Kidney (tissue), 14 donors: ENCODE data around the gene MRPS34. TPM values are rescaled to one million over a fixed set of nuclear protein-coding genes. Genes with fewer than 3 reads are reported as not detected.

Source experiments
- DNase-seq, 5 donors: peaks; one replicate each; pipeline ENCODE4 v3.0.0-alpha.2; 2013 to 2020
- FAIRE-seq: peaks from 2 replicates; lab custom pipeline; 2012; peaks lifted over from hg19 to GRCh38; lab: Jason Lieb, UNC
- H3K27ac ChIP-seq, 2 donors: one replicate each; pipeline ENCODE4 v1.7.0; 2013; ENCODE audit warnings: low read depth in 2 of 2, low read length in 2 of 2, inconsistent platforms in 1 of 2
- H3K27me3 ChIP-seq: one replicate; pipeline ENCODE4 v1.7.1; 2013; ENCODE audit warnings: low read length, inconsistent platforms; ENCODE audit not compliant: control insufficient read depth, insufficient read depth
- H3K36me3 ChIP-seq, 3 donors: one replicate each; pipeline versions ENCODE4 v1.7.0 to v1.7.1; 2013; ENCODE audit warnings: low read length in 3 of 3, control low read depth in 1 of 3, inconsistent platforms in 1 of 3; ENCODE audit not compliant: insufficient read depth in 3 of 3, control insufficient read depth in 2 of 3
- H3K4me1 ChIP-seq, 3 donors: one replicate each; pipeline versions ENCODE4 v1.7.0 to v1.7.1; 2013; ENCODE audit warnings: low read length in 3 of 3, inconsistent platforms in 1 of 3, low read depth in 1 of 3; ENCODE audit not compliant: control insufficient read depth in 2 of 3, insufficient read depth in 2 of 3
- H3K4me3 ChIP-seq, 3 donors: one replicate each; pipeline versions ENCODE4 v1.7.0 to v1.8.1; 2013; ENCODE audit warnings: low read length in 3 of 3, control low read depth in 1 of 3, inconsistent platforms in 1 of 3
- H3K9ac ChIP-seq, 3 donors: one replicate each; pipeline versions ENCODE4 v1.7.0 to v1.7.1; 2013; ENCODE audit warnings: low read length in 3 of 3, control low read depth in 1 of 3, inconsistent platforms in 1 of 3
- H3K9me3 ChIP-seq, 3 donors: one replicate each; pipeline versions ENCODE4 v1.7.0 to v1.7.1; 2013; ENCODE audit warnings: low read length in 3 of 3, control low read depth in 1 of 3, inconsistent platforms in 1 of 3; ENCODE audit not compliant: control insufficient read depth in 2 of 3, insufficient read depth in 1 of 3
- intact Hi-C: fragments of 100-400 bp; cut with DNase I; formaldehyde crosslinking; loops from one replicate; pipeline ENCODE4 v1.11.1; 2022
- polyA plus RNA-seq: library from polyadenylated mRNA; stranded (reverse); fragments of 350-450 nt; fragmentation: Illumina TruSeq; extraction: RNeasy Lipid Tissue Mini Kit (QIAGEN cat#74804); gene quantifications from one replicate; pipeline ENCODE4 v1.2.3, GENCODE V29; 2014; ENCODE audit warnings: low read depth, low replicate concordance; ENCODE audit not compliant: insufficient read depth
- total RNA-seq: library from RNA; stranded (reverse); fragmentation: NEBNext Ultra II Directional; extraction: Animal tissue kit (Norgen Biotek cat#: 25700); gene quantifications from one replicate; pipeline ENCODE4 v1.2.1, GENCODE V29; 2021
- TF ChIP-seq, protein P1 (sequence below): IDR thresholded peaks from 3 replicates; pipeline ENCODE4 v1.5.1; 2012; ENCODE audit warnings: mild to moderate bottlenecking, moderate library complexity, borderline replicate concordance; ENCODE audit not compliant: insufficient read depth; ENCODE audit errors: extremely low read depth
- donor health status: control.
- donor health status: control.
- donor health status: control.
- donor health status: control.
- donor health status: control.
- donor health status: DM: yes; HTN: yes; CAD: no.
- donor health status: Normal renal cell carcinoma (clear cell type).

The MRPS34 gene
- total and polyA plus RNA-seq, 2 donors from 2014 or later = 61.7 to 187 TPM

- TF ChIP-seq, protein P1, sequence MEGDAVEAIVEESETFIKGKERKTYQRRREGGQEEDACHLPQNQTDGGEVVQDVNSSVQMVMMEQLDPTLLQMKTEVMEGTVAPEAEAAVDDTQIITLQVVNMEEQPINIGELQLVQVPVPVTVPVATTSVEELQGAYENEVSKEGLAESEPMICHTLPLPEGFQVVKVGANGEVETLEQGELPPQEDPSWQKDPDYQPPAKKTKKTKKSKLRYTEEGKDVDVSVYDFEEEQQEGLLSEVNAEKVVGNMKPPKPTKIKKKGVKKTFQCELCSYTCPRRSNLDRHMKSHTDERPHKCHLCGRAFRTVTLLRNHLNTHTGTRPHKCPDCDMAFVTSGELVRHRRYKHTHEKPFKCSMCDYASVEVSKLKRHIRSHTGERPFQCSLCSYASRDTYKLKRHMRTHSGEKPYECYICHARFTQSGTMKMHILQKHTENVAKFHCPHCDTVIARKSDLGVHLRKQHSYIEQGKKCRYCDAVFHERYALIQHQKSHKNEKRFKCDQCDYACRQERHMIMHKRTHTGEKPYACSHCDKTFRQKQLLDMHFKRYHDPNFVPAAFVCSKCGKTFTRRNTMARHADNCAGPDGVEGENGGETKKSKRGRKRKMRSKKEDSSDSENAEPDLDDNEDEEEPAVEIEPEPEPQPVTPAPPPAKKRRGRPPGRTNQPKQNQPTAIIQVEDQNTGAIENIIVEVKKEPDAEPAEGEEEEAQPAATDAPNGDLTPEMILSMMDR = no peak
- no peak for DNase-seq
- Histone ChIP-seq H3K4me1 (no peaks in the 10 kb centered on the region), H3K27ac (no peak overlapping the region), H3K27me3 (no peaks in the 10 kb centered on the region), H3K4me3 (no peak overlapping the region), H3K36me3 (peaks cover 3 to 13% (median 7%) of the 10 kb centered on the region in 3 donors), H3K9ac (no peak overlapping the region), H3K9me3 (no peaks in the 10 kb centered on the region)
- FAIRE-seq = no peak
- intact Hi-C loops = no loop called here
These were observed 43.9 kb downstream of the MRPS34 start for GRCh38 chr16:1729026-1729425.

GRCh38 chr16:1727651-1728624, 45.0 kb downstream of the MRPS34 start:
- peaks cover 0 to 2% (median 0%) of the 10 kb centered on the region in 3 donors for H3K4me1 ChIP-seq

GRCh38 chr16:1726661-1727502, 46.1 kb downstream of the MRPS34 start:
- FAIRE-seq = no peak

More at GRCh38 chr16:1727651-1728624, 45.0 kb downstream of the MRPS34 start:
- Histone ChIP-seq H3K27me3 (no peaks in the 10 kb centered on the region), H3K36me3 (peaks cover 3 to 12% (median 7%) of the 10 kb centered on the region in 3 donors), H3K9ac (no peak overlapping the region), H3K27ac (no peak overlapping the region), H3K9me3 (no peaks in the 10 kb centered on the region), H3K4me3 (no peak overlapping the region)
- intact Hi-C loops = no loop called here
- DNase-seq (no peak), FAIRE-seq (no peak)
- TF ChIP-seq, protein P1 = no peak

More at GRCh38 chr16:1726661-1727502, 46.1 kb downstream of the MRPS34 start:
- H3K9me3 ChIP-seq = no peaks in the 10 kb centered on the region
- intact Hi-C loops = no loop called here
- H3K27me3 ChIP-seq = no peaks in the 10 kb centered on the region
- no peak overlapping the region for H3K9ac ChIP-seq
- TF ChIP-seq, protein P1 = no peak
- no peak overlapping the region for H3K4me3 ChIP-seq
- no peak for DNase-seq
- peaks cover 3 to 12% (median 7%) of the 10 kb centered on the region in 3 donors for H3K36me3 ChIP-seq
- no peak overlapping the region for H3K27ac ChIP-seq
- peaks cover 0 to 2% (median 0%) of the 10 kb centered on the region in 3 donors for H3K4me1 ChIP-seq
